ENCODE results near the gene MACROD1. TPM values are rescaled to one million over a fixed set of nuclear protein-coding genes. Genes with fewer than 3 reads are reported as not detected.

MACROD1 gene
- total and polyA plus RNA-seq, 2 of the 13 experiments (the other 11 are each of a cell fraction or from before 2014, with no cell fraction given) = 23.1 to 34.5 TPM

GRCh38 chr11:64067230-64067993, 98.5 kb downstream of the MACROD1 start:
- Histone ChIP-seq H3K9me3 (ENCODE audit: low read length) (no peaks in the 10 kb centered on the region), H3K9ac (ENCODE audit: insufficient read depth, low read depth, low read length) (no peak overlapping the region), H3K27me3 (ENCODE audit: control insufficient read depth in 1 of 2, insufficient read depth in 2 of 2, low read length in 2 of 2) (no peaks in the 10 kb centered on the region), H4K20me1 (ENCODE audit: insufficient read depth, low read length) (no peaks in the 10 kb centered on the region), H3K79me2 (ENCODE audit: insufficient read depth, low read length) (no peaks in the 10 kb centered on the region), H3K4me3 (replicated peaks in 1 of 3; ENCODE audit: insufficient read depth in 1 of 3, low read depth in 2 of 3, low read length in 3 of 3) (no peak overlapping the region), H3K4me2 (ENCODE audit: low read depth, low read length) (no peak overlapping the region), H3K27ac (ENCODE audit: extremely low read length, insufficient read depth, low read length) (no peak overlapping the region), H2AFZ (ENCODE audit: low read length) (no peak overlapping the region), H3K36me3 (replicated peaks in 1 of 2; ENCODE audit: control insufficient read depth in 1 of 2, insufficient read depth in 2 of 2, low read length in 2 of 2) (no peaks in the 10 kb centered on the region), H3K4me1 (ENCODE audit: insufficient read depth, low read length) (no peaks in the 10 kb centered on the region)
- in situ Hi-C loops (cut with HindIII; ENCODE audit: extremely low pct_ligation_motif_present, low pct_unique_long_range_greater_than_20kb) (no loop called here), intact Hi-C loops (cut with micrococcal nuclease; ENCODE audit: unreplicated experiment) (no loop called here)
- BruUV-seq (replicated peaks) = no TSS peak
- ATAC-seq = no peak
- no peak for DNase-seq (ENCODE audit: low spot score)
- POLR2A ChIA-PET = no interaction called here
- FAIRE-seq = no peak
- no peak for TF ChIP-seq TSC22D2 (CRISPR knock-in tag; IDR thresholded peaks at IDR 0.05; ENCODE audit: borderline replicate concordance)
- TF ChIP-seq SIN3B (IDR thresholded peaks at IDR 0.05; ENCODE audit: low read length) = no peak
- no peak for TF ChIP-seq ZFP36L1 (CRISPR knock-in tag; IDR thresholded peaks at IDR 0.05)
- no peak for TF ChIP-seq MAFK (conservative IDR thresholded peaks at IDR 0.05 in 1 of 2, IDR thresholded peaks at IDR 0.05 in 1 of 2; ENCODE audit: low read length in 2 of 2)
- no peak for TF ChIP-seq SKIL (CRISPR knock-in tag; IDR thresholded peaks at IDR 0.05; ENCODE audit: borderline replicate concordance)
- TF ChIP-seq ZNF563 (CRISPR knock-in tag; IDR thresholded peaks at IDR 0.05) = no peak
- TF ChIP-seq ZNF740 (CRISPR knock-in tag; IDR thresholded peaks at IDR 0.05) = no peak
- no peak for TF ChIP-seq ATF1 (CRISPR knock-in tag; IDR thresholded peaks at IDR 0.05)
- TF ChIP-seq RFXANK (CRISPR knock-in tag; IDR thresholded peaks at IDR 0.05) = no peak
- TF ChIP-seq ZNF44 (CRISPR knock-in tag; IDR thresholded peaks at IDR 0.05) = no peak
- TF ChIP-seq ZMYM3 (CRISPR knock-in tag; IDR thresholded peaks at IDR 0.05) = no peak
- TF ChIP-seq ZNF660 (CRISPR knock-in tag; IDR thresholded peaks at IDR 0.05; ENCODE audit: borderline replicate concordance, low read depth) = no peak
- TF ChIP-seq TBX3 (IDR thresholded peaks at IDR 0.05; ENCODE audit: borderline replicate concordance) = no peak
- no peak for TF ChIP-seq BATF2 (CRISPR knock-in tag; IDR thresholded peaks at IDR 0.05)
- no peak for TF ChIP-seq THAP11 (CRISPR knock-in tag; IDR thresholded peaks at IDR 0.05)
- TF ChIP-seq ZNF335 (CRISPR knock-in tag; IDR thresholded peaks at IDR 0.05) = no peak
- WGBS (ENCODE audit: low lambda C conversion rate) = 94% methylated on average over 13 of the region's 26 CpGs
- CTCF ChIA-PET (ENCODE audit: low intra/inter-chr PET ratio, low total read pairs) = no interaction called here

Measured in HepG2 (cell line).